CD4-positive, alpha-beta T cell treated with Interleukin-2 at 100 ng/mL for 4 hours (primary cell): ENCODE data around the gene TRIM62.
"Not testable (repeated sequence)": the region's sequence is repeated elsewhere in the genome, so short reads cannot be mapped to it uniquely, and the experiment has no call there.

Experiments used
- DNase-seq: peaks from one replicate; pipeline ENCODE4 v3.0.0-alpha.2; 2020; ENCODE audit warnings: low spot score

TRIM62 gene

GRCh38 chr1:33158366-33158765, 23.5 kb downstream of the TRIM62 start:
- DNase-seq: no peak

GRCh38 chr1:33157131-33157530, 24.7 kb downstream of the TRIM62 start:
- DNase-seq: no peak

GRCh38 chr1:33155877-33156538, 25.8 kb downstream of the TRIM62 start:
- DNase-seq: no peak

GRCh38 chr1:33153650-33154049, 28.2 kb downstream of the TRIM62 start:
- no peak for DNase-seq

GRCh38 chr1:33152685-33153432, 29.0 kb downstream of the TRIM62 start:
- DNase-seq: no peak

- no peak for DNase-seq
These were observed 30.7 kb downstream of the TRIM62 start for GRCh38 chr1:33151116-33151515.

GRCh38 chr1:33150522-33150921, 31.3 kb downstream of the TRIM62 start:
- no peak for DNase-seq

GRCh38 chr1:33149453-33150190, 32.2 kb downstream of the TRIM62 start:
- DNase-seq: no peak

GRCh38 chr1:33148615-33149014, 33.2 kb downstream of the TRIM62 start:
- DNase-seq: no peak

GRCh38 chr1:33147997-33148314, 33.9 kb downstream of the TRIM62 start:
- peak; percentile 14 for DNase-seq

GRCh38 chr1:33147275-33147996, 34.4 kb downstream of the TRIM62 start:
- no peak for DNase-seq

GRCh38 chr1:33146003-33146402, 35.8 kb downstream of the TRIM62 start:
- DNase-seq: no peak

- no peak for DNase-seq
These were observed 38.1 kb downstream of the TRIM62 start for GRCh38 chr1:33143698-33144097.

GRCh38 chr1:33143176-33143575, 38.7 kb downstream of the TRIM62 start:
- no peak for DNase-seq

GRCh38 chr1:33142483-33143064, 39.3 kb downstream of the TRIM62 start:
- DNase-seq: no peak

- no peak for DNase-seq
These were observed 40.1 kb downstream of the TRIM62 start for GRCh38 chr1:33141781-33142180.

- DNase-seq: no peak
These were observed 40.6 kb downstream of the TRIM62 start for GRCh38 chr1:33141216-33141615.

GRCh38 chr1:33140153-33141149, 41.4 kb downstream of the TRIM62 start:
- no peak for DNase-seq

- peak; percentile 22 for DNase-seq
These were observed 44.0 kb downstream of the TRIM62 start for GRCh38 chr1:33137800-33138199.

- DNase-seq: not testable (repeated sequence)
These were observed 45.8 kb downstream of the TRIM62 start for GRCh38 chr1:33136041-33136440.
